GM19193 (cell line): ENCODE data around the gene KDM2A.

Experiments
- POLR2A ChIP-seq: IDR thresholded peaks from 4 replicates; pipeline ENCODE4 v1.6.1; 2011; ENCODE audit not compliant: insufficient read depth, insufficient read length; ENCODE audit errors: extremely low read depth

KDM2A gene

GRCh38 chr11:67113231-67113721 is 5.8 kb upstream of the KDM2A start:
- TF ChIP-seq POLR2A, result no peak

GRCh38 chr11:67114275-67114896 is 4.7 kb upstream of the KDM2A start:
- TF ChIP-seq POLR2A, result no peak

DNA sequence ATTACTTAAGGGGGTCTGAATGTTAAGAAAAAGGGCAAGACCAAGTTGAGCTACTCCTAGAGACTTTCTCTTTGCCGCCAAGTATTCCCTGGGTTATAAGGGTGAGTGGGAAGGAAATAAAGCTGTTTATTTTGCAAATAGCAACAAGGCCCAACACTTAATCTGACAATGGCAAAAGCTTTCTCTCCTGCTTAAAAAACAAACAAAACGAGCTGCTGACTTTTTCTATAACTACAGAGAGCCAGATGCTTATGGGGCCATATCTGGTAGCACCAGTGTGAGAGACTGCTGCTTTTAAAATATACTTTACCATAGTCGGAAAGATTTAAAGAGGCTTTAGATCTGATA is 2.3 kb upstream of the KDM2A start:
- no peak for TF ChIP-seq POLR2A

DNA sequence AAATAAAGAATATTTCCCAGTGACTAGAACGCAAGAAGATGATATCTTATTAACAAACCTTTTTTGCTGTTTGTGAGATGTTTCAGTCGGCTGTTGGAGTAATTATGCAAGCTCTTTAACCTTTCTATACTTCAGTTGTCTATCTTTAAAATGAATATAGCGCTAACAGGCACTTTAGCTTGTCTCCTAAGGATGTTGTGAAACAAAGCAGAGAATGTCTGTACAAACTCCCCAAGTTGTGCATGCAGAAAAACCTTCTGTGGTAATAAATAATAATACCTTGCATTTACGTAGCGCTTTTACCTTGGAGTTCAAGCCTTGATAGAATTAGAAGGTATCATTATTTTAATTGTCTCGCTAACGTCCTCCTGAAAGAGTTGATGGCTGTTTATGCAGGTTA is 1.9 kb upstream of the KDM2A start:
- no peak for TF ChIP-seq POLR2A

DNA sequence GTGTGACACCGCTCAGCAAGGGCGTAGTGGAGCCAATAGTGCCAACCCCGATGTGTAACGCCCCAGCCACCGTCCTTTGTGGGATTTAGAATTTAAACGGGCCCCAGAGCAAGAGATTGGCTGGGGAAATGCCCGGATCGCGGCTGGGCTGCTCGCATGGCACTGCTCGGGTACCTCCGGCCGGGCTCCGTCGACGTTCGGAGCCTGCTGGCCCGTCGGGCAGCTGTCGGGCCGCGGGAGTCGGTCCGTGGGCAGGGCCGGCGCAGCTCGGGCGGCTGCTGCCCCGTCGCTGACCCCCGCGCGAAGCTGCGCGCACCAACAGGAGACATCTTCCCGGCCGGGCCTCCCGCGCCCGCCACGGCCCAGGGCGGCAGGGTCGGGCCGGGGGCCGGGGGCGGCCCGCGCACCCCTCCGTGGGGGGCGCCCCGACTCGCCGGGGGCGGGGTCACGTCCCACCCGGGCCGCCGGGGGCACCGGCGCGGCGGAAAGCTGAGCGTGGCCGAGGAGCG is 1.3 kb upstream of the KDM2A start:
- TF ChIP-seq POLR2A, result no peak

- TF ChIP-seq POLR2A, result peak; percentile 63
Observed at GRCh38 chr11:67118181-67118766, 789 bp upstream of the KDM2A start.

DNA sequence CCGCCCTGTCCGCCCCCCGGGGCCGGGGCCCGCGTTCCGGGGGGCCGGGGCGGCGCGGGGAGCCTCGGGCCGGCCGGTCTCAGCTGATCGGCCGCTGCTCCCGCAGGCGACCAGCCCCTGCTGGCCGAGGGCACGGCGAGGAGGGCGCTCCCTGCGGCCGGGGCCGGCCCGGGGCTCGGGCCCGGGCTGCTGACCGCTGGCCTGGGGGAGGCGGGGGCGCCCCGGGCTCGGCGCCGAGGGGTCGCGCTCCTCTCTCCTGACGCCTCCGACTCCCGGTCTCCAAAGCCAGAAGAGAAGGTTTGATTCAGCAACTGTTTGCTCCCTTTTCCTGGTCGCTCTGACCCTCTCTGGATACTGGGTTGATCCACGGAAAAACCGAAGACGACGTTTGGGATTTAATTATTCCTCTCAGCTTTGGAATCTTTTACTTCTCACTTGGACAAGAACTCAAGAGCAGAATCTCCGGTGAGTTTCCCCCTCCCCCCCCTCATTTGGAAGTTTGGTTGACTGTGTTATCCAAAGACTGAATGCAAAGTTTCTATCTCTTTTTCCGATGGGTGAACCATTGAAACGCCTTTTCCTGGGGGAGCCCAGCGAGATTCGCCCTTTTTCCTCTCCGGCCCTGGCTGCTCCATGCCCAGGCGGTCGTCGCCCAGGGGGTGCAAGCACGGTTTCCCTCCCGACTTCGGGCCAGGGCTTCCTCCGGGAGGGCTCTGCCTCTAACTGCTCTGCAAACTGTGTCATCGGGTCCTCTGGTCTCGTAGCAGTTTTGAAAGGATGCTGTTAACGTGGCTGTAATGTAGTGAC is 725 bp downstream of the KDM2A start:
- TF ChIP-seq POLR2A, result peak; percentile 27

- no peak for TF ChIP-seq POLR2A
Observed at GRCh38 chr11:67120456-67120855, 1.4 kb downstream of the KDM2A start.

GRCh38 chr11:67120881-67121710 is 2.0 kb downstream of the KDM2A start:
- TF ChIP-seq POLR2A, result no peak

DNA sequence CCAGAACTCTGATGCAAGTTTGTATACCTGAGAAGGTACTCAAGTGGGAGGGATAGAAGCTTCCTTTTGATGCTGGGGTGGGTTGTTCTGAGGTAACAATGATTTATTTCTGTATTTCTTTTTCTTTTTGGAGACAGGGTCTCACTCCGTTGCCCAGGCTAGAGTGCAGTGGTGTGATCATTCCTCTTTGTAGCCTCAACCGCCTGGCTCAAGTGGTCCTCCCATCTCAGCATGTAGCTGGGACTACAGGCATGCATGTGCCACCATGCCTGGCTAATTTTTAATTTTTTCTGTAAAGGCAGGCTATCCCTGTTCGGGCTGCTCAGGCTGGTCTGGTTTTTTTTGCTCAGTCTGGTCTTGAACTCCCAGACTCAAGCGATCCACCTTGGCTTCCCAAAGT is 7.9 kb downstream of the KDM2A start:
- no peak for TF ChIP-seq POLR2A

GRCh38 chr11:67136156-67136555 is 17.1 kb downstream of the KDM2A start:
- TF ChIP-seq POLR2A, result no peak

DNA sequence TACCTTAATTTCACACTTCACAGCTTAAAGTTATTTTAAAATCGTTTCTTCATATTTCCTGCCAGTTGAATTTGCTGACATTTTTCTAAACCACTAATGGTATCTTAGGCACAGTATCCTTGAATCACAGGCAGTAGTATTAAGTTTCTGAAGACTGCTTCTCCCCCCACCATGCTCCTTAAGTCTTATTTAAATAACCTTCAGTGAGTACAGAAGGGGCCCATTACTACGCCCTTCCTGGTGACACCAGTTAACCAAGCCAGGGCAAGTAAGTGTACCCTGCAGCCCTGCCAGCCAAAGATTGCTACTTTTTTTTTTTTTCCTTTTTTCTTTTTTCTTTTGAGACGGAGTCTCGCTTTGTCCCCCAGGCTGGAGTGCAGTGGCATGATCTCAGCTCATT is 19.9 kb downstream of the KDM2A start:
- TF ChIP-seq POLR2A, result no peak

GRCh38 chr11:67146516-67147226 is 27.6 kb downstream of the KDM2A start:
- TF ChIP-seq POLR2A, result no peak

DNA sequence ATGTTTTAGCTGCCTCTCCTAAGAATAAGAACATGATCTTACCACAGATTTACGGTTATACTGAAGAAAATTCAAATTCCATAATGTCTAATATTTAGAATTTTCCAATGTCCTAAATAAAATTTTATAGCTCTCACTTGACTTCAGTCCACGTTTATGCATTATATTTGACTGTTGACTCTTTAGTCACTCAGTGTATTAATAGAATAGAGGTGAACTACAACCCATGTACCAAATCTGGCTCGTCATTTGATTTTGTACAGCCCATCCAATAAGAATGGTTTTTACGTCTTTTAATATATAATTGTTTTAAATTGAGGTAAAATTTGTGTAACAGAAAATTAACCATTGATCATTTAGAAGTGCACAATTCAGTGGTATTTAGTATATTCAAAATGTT is 34.9 kb downstream of the KDM2A start:
- no peak for TF ChIP-seq POLR2A

GRCh38 chr11:67154726-67155125 is 35.7 kb downstream of the KDM2A start:
- no peak for TF ChIP-seq POLR2A

GRCh38 chr11:67157691-67158090 is 38.6 kb downstream of the KDM2A start:
- TF ChIP-seq POLR2A, result no peak
